T-helper 1 cell (primary cell): Measurements from ENCODE around the gene MRAP2.
"Not testable (repeated sequence)": the region's sequence is repeated elsewhere in the genome, so short reads cannot be mapped to it uniquely, and the experiment has no call there.

Experiments
- DNase-seq, 5 donors: peaks; one replicate each; pipeline ENCODE4 v3.0.0-alpha.2; 2012 to 2020

MRAP2 gene

DNA sequence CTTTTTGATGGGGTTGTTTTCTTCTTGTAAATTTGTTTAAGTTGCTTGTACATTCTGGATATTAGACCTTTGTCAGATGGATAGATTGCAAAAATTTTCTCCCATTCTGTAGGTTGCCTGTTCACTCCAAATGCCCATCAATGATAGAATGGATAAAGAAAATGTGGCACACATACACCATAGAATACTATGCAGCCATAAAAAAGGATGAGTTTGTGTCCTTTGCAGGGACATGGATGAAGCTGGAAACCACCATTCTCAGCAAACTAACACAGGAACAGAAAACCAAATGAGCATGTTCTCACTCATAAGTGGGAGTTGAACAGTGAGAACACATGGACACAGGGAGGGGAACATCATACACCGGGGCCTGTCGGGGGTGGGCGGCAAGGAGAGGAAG is 1.6 kb upstream of the MRAP2 start:
- not testable (repeated sequence) for DNase-seq

DNA sequence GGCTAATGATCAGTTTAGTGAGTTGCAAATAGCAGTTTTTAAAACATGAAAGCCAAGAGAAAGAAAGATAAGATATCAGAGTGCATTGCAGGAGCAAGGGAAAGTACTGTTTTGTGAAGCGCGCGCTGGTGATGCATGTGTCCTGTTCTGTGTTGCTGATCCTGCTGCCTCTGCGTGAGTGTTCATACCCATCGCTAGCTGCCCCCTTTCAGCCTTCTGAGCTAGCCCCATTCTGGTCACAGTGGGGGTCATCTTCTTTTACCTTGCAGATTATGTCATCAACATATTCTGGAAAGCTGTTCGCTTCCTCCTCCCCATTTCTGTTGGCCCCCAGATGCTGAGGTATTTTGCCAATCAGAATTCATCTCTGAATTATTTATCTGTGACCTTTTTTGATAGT is 1.9 kb downstream of the MRAP2 start:
- no peak for DNase-seq

DNA sequence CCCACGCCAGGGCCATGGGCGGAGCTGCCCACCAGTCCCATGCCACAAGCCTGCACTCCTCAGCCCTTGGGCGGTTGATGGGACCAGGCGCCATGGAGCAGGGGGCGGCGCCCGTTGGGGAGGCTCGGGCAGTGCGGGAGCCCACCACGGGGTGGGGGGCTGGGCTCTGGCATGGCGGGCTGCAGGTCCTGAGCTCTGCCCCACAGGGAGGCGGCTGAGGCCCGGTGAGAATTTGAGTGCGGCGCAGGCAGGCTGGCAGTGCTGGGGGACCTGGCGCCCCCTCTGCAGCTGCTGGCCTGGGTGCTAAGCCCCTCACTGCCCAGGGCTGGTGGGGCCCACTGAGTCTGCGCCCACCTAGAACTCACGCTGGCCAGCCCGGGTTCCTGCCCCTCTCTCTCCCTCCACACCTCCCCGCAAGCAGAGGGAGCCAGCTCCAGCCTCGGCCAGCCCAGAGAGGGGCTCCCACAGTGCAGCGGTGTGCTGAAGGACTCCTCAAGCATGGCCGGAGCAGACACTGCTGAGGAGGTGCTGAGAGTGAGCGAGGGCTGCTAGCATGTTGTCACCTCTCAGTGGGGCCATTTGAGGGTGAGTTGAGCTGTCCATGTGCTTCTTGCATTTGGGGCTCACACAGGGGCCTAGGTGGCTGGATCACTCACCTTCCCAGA is 4.0 kb downstream of the MRAP2 start:
- no peak for DNase-seq

DNA sequence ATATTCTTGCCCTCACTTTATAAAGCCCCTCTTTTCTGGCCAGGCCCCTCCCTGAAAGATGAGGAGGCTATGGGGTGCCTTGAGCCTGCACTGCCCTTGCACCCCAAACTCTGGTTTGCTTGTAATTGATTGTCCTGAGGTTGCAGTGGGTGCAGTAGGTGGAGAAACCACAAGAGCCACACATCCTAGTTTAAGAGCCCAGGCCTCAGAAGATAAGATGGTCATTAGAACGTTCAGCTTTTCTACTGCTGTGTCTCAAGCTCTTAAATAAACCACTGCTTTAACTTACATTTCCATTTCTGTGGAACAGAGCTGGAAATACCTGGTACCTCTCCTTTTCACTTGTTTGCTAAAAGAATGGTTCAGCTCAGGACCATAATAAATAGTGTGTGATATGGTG is 9.0 kb downstream of the MRAP2 start:
- DNase-seq, result no peak

DNA sequence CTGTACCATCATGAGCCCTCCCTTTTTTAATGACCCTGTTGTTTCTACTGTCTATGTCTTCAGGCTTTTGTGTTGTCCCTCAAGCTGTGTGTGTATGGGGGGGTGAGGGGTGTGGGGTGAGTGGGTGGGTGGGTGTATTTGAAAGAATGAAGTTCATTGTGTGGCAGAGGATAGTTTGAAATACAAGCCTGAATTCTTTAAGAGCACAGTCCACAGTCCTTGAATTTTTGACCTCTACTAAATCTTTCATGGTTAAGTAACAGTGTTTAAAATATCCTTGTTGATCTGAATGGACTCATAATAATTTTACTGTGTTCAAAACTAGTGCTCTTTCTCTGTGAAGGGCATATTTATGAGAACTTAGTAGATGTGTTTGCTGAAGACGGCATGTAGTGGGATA is 10.0 kb downstream of the MRAP2 start:
- no peak for DNase-seq

DNA sequence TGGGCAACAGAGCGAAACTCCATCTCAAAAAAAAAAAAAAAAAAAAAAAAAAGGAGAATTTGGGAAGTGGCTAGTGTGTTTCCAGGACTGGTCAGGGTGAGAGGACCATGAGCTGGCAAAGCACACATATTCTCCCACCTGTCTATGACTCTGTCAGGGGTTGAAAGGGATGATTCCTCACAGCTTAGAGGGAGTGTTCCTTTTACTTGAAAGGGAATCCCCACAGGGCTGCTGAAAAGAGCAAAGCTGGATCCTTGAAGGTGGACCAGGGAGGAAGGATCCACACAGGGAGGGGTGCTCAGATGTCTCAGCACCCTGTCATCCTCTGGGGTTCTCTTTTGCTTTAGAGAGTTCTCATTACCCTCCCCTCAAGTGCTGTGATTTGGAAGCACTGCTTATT is 13.2 kb downstream of the MRAP2 start:
- DNase-seq, result no peak

DNA sequence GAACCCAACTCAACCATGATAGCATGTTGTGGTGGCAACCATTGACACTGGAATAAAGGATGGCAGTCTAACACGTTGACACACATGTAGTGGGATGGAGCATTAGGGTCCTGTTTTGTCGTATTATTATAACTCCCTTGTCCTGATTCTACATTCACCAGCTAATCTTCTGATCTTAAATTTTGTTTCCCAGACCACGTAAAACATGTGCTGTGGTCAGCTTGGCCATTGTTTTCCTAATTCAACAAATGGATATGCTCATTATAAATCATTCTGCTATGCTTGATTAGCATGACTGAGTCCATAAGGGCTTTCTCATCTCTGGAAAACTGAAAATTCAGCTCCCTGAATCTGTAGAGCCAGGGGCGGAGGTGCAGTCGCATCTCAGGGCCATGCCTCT is 15.0 kb downstream of the MRAP2 start:
- DNase-seq, result no peak

DNA sequence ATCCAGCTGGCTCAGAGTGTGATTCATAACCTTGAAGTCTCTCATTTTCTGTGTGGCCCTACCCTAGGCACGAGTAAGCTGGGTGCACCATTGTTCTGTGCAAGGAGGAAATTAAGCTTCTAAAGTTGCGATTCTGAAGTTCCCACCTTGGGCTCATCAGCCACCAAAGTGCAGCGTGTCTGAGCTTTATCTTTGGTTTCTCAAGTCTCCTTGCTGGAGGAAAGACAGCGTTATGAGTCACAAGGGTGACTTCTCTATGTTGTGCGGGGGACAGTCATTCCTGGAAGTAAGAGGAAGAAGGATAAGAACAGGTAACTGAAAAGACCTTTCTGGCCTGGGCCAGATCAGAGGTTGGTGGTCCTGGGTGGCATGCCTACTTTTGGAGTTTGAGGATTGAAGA is 16.8 kb downstream of the MRAP2 start:
- no peak for DNase-seq

DNA sequence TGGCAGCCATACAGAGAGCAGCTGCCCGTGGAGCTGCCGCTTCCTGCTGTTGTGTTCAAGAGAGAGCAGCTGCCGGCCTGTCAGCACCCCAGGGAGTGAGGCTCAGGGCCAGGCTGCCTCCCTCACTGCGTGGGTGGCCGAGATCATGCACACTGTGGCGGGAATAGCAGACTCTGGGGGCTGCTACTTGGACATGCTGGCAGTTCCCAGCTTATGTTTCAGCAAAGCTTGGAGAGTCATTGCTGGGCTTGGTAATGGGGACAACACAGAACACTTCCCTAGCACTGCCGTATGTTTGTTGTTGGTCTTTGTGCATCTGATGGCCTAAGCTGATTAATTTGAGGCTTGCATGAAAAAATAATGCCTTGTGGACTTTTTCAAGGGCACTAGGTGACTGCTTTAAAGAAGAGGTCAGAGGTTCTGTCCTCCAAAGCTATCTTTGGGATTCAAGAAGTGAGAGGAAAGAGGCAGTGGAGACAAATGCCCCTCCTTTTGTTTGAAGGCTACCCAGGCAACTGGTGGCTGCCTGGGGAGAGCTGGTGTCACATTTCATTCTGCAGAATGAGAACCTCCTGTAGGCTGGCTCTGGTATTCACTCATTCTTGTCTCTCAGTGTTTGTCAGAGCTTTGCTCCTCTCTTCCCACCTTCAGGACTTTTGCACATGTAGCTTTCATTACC is 18.8 kb downstream of the MRAP2 start:
- DNase-seq, result no peak

DNA sequence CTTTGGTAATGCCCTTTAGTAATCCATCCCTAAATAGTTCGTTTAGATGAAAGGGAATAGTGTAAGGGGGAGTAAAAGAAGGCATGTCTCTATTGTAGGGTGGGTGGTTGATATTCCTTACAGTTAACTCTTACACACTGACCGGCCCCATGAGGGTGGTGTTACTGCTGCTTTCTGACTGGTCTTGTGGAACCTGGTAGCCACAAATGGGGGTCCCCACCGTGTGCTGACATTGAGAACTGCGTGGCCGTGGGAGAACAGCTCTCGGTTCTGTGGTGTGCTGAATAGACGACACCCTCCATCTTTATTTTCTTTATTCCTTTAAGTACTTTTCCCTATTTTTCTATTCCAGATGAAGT is 19.3 kb downstream of the MRAP2 start:
- DNase-seq, result no peak

DNA sequence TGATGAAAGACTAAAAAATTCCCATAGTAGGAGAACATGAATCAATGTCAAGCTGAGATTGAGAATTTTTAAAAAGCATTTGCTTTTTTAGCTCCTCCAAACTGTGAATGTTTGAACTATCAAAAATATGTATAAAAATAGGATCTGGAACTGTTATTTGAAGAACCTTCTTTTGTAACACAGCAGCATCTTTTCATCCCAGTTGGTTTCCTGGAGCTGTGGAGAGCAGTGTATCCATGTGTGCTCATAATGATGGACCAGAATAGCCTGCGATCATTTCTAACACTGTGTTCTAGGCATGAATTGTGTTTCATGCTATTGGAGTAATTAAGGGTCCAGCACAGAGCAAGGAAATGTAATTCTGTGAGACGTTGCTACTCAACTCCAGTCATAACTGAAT is 22.1 kb downstream of the MRAP2 start:
- DNase-seq, result no peak

DNA sequence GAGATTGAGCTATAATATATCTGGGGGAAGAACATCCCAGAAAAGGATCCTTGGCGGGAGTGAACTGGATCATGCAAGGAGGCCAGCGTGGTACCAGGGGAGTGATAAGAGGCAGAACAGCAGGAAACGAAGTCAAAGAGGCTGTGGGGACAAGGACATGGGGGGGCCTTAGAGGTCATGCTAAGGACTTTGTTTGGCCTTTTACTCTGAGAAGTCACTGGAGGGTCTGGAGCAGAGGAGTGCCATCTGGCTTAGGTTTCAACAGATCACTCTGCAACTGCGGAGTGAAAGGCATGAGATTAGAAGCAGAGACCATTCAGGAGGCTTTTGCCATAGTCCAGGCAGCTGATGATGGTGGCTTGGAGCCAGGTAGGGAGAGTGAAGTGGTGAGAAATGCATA is 24.3 kb downstream of the MRAP2 start:
- no peak for DNase-seq

DNA sequence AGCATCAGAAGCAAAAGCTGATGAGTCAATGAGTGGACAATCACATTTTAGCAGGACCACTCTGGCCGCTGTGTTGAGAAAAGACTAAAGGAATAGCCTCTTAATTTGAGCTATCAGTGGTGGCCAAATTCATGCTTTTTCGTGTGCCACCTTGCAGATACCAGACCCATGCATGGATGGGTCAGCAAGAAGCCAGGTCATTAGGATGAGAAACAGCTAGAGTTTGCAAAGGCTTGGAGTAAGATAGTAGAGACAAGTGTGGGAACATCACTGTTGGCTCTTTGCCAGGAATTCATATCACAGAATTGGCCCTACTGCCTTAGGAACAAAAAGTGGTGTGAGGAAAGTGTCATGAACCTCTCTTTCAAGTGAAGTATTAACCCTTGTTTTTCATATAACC is 25.5 kb downstream of the MRAP2 start:
- no peak for DNase-seq

DNA sequence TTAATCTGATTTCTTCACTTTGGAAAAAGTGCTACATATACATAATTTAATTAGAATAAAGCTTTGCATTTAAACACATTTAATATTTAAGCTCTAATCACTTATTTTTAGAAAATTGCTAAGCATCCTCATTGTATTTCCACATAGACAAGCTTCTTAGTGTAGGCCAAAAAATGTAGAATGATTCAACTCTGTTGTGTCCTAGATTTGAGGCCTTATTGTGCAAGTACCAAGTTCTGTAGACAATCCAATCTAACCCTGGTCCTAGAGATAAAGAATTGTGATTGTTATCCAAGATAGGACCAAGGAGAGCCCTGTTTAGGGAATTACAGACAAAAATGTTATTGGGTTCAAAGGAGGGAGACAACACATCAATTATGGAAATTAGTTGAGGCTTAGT is 27.6 kb downstream of the MRAP2 start:
- no peak for DNase-seq

DNA sequence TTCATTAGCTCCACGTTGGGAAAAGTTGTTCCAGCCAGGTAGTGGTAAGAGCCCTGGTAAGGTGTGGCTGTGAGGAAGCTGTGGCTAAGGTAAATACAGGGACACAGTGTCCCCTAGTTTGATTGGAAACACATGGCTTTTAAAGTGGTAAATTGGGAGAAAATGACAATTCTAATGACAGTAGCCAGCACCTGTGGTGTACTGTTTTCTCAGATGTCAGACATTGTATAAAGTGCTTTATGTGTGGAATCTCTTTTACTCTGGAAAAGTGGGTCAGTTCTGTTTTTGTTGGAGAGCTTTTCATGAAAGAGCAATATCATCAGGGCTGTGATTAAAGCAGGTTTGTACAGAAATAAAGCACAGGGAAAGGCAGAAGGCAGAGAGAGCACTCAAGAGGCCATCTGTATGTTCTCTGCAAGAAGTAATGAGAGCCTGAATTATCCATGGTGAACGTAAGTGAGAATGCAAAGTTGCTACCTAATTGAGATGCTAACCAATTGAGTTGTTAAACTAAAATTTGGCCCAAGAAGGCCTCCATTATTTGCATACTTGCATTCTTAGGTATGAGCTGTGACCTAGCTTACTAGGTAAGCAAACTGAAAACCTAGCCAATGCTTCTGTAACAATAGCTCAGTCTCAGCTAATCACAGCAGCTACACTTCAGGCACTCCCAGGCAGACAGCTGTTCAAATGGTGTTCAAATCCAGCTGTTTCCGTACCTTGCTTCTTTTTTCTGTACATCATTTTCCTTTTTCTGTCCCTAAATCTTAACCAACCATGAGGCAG is 28.2 kb downstream of the MRAP2 start:
- no peak for DNase-seq

DNA sequence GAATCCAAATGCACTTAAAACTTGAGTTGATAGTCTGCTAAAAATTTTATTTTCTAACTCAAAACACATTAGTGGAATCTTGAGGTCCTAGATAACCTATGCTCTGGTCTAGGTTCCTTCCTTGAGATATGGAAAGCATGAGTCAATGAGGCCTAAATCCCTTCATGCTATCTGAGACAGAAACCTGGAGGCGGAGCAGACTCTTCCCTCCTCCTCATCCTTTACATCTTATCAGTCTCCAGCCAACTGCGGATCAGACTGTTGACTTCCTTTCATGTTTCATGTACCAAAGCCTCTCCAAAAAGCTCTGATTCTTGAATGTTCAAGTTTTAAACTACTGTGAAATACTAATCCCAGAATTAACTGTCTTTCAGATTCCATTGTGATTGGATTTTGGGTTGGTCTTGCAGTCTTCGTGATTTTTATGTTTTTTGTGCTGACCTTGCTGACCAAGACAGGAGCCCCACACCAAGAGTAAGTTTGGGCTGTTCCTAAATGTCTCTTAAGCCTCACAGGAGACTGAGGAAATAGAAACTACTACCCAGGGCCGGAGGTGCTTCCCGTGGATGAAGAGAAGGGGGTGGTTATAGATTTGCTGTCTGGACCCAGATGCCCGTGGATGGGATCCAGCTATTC is 29.1 kb downstream of the MRAP2 start:
- no peak for DNase-seq

DNA sequence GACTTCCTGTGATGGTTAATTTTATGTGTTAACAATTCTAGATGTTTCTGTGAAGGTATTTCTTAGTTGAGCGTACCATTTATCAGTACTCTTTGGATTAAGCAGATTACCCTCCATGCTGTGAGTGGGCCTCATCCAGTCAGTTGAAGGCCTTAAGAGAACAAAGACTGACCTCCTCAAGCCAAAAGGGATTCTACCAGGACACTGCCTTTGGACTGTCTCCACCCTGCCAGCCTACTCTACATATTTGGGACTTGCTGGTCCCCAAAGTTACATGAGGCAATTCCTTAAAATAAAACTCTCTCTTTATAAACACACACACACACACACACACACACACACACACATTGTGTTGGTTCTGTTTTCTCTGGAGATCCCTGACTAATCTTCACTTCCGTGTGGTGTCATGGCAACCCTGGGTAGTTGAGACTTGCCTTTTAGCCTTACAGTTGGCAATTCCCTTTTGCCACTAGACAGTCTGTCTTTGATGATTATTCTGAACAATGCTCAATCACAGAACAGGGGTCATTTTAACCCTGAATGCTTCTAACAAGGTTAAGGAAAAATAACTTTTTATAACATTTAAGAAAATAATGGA is 32.2 kb downstream of the MRAP2 start:
- no peak for DNase-seq

DNA sequence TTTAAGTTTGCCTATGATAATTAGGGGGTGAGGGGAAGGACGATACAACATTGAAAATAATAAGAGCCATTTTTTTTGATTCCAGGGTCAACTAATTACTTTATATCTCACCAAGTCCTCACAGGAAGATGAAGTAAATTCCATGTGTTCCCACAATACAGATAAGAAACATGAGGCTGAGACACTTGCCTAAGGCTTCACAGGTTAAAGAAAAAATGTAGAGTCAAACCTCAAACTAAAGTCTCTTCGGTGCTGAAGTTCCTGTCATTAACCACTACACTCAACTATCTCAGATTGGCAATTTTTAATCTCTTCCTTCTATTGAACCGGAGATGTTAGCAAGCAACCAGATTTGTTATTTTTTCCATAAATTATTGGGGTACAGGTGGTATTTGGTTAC is 33.0 kb downstream of the MRAP2 start:
- DNase-seq, result no peak

DNA sequence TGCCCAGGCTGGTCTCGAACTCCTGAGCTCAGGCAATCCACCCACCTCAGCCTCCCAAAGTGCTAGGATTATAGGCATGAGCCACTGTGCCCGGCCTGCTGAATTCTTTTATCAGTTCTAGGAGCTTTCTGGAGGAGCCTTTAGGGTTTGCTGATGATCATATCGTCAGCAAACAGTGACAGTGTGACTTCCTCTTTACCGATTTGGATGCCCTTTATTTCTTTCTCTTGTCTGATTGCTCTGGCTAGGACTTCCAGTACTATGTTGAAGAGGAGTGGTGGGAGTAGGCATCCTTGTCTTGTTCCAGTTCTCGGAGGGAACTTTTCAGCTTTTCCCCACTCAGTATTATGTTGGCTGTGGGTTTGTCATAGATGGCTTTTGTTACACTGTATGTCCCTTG is 35.3 kb downstream of the MRAP2 start:
- DNase-seq, result not testable (repeated sequence)

DNA sequence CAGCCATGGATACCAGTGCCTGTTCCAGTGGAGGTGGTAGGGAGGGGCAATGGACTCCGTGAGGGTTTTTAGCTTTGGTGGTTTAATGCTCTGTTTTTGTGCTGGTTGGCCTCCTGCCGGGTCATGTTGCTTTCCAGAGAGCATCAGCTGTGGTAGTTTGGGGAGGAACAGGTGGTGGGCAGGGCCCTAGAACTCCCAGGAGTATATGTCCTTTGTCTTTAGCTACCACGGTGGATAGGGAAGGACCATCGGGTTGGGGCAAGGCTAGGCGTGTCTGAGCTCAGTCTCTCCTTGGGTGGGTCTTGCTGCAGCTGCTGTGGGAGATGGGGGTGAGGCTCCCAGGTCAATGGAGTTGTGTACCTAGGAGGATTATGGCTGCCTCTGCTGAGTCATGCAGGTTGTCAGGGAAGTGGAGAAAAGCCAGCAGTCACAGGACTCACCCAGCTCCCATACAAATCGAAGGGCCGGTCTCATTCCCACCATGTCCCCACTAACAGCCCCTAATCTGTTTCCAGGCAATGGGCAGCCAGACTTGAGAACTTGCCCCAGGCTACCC is 38.9 kb downstream of the MRAP2 start:
- no peak for DNase-seq

DNA sequence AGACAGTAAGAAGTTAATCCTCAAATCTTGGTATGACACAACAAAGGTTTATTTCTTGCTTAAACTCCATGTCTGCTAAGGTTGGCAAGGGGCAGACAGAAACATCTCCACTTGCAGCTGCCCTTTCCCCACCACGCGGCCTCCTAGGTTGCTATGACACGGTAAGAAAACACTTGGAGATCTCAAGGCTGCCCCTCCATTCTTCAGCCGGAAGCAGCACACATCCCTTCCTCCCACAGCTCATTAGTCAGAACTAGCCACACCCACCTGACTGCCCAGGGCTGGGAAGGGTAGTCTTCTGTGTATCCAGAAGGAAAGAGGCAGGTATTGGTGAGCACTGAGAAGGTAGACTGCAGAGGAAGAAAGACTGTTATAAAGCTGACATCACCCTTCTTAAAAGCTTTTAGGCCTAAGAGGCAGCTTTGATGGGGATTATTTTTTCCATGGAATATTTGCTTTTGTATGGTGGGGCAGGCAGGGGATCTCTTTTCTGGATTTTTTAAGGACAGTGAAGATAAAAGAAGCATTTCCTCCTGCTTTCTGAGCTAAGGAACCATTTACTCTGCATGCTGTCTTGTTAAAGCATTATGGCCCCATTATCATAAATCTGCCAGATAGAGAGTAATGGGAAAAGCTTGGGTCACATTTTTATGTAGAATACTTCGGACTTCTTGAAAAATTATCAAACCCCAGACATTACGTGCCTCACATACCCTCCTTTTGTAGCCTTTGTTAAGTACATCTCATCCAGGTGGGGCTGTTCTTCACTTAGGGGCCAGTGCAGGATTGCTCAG is 41.6 kb downstream of the MRAP2 start:
- DNase-seq, result no peak

DNA sequence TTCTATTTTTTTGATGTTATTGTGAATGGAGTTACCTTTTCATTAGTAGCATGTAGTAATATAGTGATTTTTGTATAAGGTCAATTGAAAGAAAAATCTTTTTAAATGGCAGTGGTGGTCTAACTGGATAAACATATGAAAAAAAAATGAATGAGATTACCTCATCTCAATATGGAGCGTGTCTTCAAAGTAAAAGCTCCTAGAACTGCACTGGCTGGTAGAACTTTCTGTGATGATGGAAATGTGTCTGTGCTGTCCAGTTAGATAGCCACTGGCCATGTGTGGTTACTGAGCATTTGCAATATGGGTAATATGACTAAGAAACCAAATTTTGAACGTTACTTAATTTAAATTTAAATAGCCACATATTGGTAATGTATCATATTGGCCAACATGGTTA is 44.1 kb downstream of the MRAP2 start:
- DNase-seq, result no peak
